Uterus (tissue), 2 donors: ENCODE measurements around the gene TMPRSS3.

Experiments used
- CTCF ChIP-seq, 4 experiments: fragments of 200-600 bp in 2 of 4; fragments of 450-650 bp in 2 of 4; sonication (generic) in 2 of 4; IDR thresholded peaks; one replicate each; pipeline ENCODE4 v1.5.1; 2016 to 2019; ENCODE audit warnings: antibody characterized with exemption in 4 of 4, mild to moderate bottlenecking in 2 of 4, moderate library complexity in 1 of 4
- POLR2A ChIP-seq, 2 donors: fragments of 450-650 bp; IDR thresholded peaks; one replicate each; pipeline ENCODE4 v1.6.1; 2016; ENCODE audit warnings: antibody characterized with exemption in 2 of 2, mild to moderate bottlenecking in 1 of 2, moderate library complexity in 1 of 2

- peak; percentile 22 to 53 (median 33) for TF ChIP-seq CTCF (IDR thresholded peaks at IDR 0.05)
- no peak for TF ChIP-seq POLR2A (IDR thresholded peaks at IDR 0.05)
Observed at GRCh38 chr21:42337830-42338728, 57.8 kb downstream of the TMPRSS3 start.
